ENCODE data around the gene BRME1. TPM values are rescaled to one million over a fixed set of nuclear protein-coding genes. Genes with fewer than 3 reads are reported as not detected.
A peak's percentile ranks its signal among the peaks of the same experiment; 100 is the strongest.

Gene BRME1
- polyA plus RNA-seq, 3 donors = 0.05 to 0.28 TPM; not detected in 1

DNA sequence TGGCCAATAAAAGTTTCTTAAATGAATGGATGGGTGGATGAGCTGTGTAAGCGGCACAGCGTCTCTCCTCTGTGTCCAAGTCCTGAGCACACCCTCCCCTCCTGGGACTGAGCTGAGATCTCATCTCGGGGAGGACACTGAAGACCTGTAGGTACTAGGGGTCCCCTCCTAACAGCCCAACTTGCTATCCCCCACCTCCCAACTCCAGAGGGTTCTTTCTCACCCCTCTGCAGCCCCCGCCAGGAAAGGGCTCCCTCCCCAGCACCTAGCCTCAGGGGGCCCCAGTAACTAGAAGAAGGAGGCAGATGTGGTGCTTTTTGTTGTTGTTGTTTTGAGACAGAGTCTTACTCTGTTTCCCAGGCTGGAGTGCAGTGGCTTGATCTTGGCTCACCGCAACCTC lies 30.1 kb downstream of the BRME1 start:
- H4K20me1 ChIP-seq (ENCODE audit: insufficient read depth, low read length) = no peaks in the 10 kb centered on the region
- H3K9ac ChIP-seq (ENCODE audit: insufficient read depth, low read length, poor library complexity, severe bottlenecking) = no peak overlapping the region
- intact Hi-C loops (cut with micrococcal nuclease) = loop anchor here in 1 of 2 donors (10.0 kb wide), 1 partner anchor 609 kb away; no protein-coding TSS in a partner anchor
- no peak overlapping the region for H3K27ac Mint-ChIP-seq
- H3K4me3 Mint-ChIP-seq = no peak overlapping the region
- no peak for DNase-seq
- H3K4me1 ChIP-seq (ENCODE audit: control insufficient read depth in 1 of 2, insufficient read depth in 2 of 2, low read length in 2 of 2) = peaks cover 21 to 28% of the 10 kb centered on the region in 2 donors
- TF ChIP-seq, protein P1, sequence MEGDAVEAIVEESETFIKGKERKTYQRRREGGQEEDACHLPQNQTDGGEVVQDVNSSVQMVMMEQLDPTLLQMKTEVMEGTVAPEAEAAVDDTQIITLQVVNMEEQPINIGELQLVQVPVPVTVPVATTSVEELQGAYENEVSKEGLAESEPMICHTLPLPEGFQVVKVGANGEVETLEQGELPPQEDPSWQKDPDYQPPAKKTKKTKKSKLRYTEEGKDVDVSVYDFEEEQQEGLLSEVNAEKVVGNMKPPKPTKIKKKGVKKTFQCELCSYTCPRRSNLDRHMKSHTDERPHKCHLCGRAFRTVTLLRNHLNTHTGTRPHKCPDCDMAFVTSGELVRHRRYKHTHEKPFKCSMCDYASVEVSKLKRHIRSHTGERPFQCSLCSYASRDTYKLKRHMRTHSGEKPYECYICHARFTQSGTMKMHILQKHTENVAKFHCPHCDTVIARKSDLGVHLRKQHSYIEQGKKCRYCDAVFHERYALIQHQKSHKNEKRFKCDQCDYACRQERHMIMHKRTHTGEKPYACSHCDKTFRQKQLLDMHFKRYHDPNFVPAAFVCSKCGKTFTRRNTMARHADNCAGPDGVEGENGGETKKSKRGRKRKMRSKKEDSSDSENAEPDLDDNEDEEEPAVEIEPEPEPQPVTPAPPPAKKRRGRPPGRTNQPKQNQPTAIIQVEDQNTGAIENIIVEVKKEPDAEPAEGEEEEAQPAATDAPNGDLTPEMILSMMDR (IDR thresholded peaks at IDR 0.05) = no peak
- H3K79me2 ChIP-seq (ENCODE audit: insufficient read depth, low read length) = no peaks in the 10 kb centered on the region
- H3K27ac ChIP-seq (ENCODE audit: low read depth in 1 of 2, low read length in 2 of 2) = no peak overlapping the region
- no peak overlapping the region for H3K4me2 ChIP-seq (replicated peaks; ENCODE audit: extremely low read depth, low read length, poor library complexity, severe bottlenecking)
- no peaks in the 10 kb centered on the region for H3K9me3 ChIP-seq (replicated peaks in 1 of 2; ENCODE audit: control insufficient read depth in 1 of 2, insufficient read depth in 1 of 2, low read length in 2 of 2)
- H3K36me3 Mint-ChIP-seq = no peaks in the 10 kb centered on the region
- 100% methylated on average over 1 of the region's 5 CpGs for WGBS (ENCODE audit: insufficient coverage)
- peaks cover 24% of the 10 kb centered on the region for H3K4me1 Mint-ChIP-seq
- peaks cover 0 to under 1% (median 0%) of the 10 kb centered on the region in 7 donors for H3K9me3 Mint-ChIP-seq
- H3K27me3 Mint-ChIP-seq (ENCODE audit: low read depth in 3 of 3) = peaks cover 12 to 39% (median 16%) of the 10 kb centered on the region in 3 donors
- no peak overlapping the region for H3K4me3 ChIP-seq (replicated peaks in 1 of 3; ENCODE audit: low read depth in 2 of 3, low read length in 3 of 3)
- H3K36me3 ChIP-seq (replicated peaks in 1 of 2; ENCODE audit: control insufficient read depth in 1 of 2, insufficient read depth in 2 of 2, low read length in 2 of 2) = no peaks in the 10 kb centered on the region
- peaks cover 0 to 10% of the 10 kb centered on the region in 2 donors for H3K27me3 ChIP-seq (ENCODE audit: control insufficient read depth in 2 of 2, insufficient read depth in 2 of 2, low read length in 2 of 2)
- no peak overlapping the region for H2AFZ ChIP-seq (ENCODE audit: insufficient read depth, low read depth, low read length, poor library complexity, severe bottlenecking)

DNA sequence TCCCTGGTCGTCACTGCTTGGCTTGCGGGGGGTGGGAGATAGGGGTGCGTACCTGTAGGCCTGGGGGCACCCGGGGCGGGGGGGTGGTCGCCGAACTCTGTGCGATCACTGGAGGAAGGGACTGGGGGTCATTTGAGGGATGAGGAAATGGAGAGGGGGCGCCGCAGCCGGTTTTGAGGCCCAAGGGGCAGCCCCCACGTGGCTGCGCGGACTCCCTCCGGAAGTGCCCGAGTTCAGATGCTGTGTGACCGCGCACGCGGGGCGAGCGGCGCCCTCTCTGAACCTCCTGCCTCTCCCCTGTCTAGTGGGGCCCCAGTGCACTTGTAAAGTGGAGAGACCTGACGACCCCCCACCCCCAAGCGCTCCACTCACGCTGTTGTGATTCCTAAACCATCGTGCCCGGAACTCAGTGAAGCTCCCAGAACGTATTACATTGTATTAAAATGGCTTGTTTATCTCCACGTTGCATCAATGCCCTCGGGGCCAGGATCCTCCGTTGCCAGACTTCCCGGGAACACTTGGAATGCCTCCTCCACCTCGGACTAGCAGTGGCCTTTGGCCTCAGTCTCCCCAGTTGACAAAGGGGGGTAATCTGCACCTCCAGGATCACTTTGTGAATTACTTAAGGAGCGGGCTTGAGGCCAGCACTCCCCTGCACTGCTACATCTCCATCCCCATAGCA lies 31.9 kb downstream of the BRME1 start:
- H3K27ac ChIP-seq (ENCODE audit: low read depth in 1 of 2, low read length in 2 of 2) = no peak overlapping the region
- H3K36me3 Mint-ChIP-seq = no peaks in the 10 kb centered on the region
- DNase-seq = no peak
- H3K4me1 ChIP-seq (ENCODE audit: control insufficient read depth in 1 of 2, insufficient read depth in 2 of 2, low read length in 2 of 2) = peaks cover 11 to 12% of the 10 kb centered on the region in 2 donors
- no peaks in the 10 kb centered on the region for H3K36me3 ChIP-seq (replicated peaks in 1 of 2; ENCODE audit: control insufficient read depth in 1 of 2, insufficient read depth in 2 of 2, low read length in 2 of 2)
- intact Hi-C loops (cut with micrococcal nuclease) = loop anchor here in 1 of 2 donors (10.0 kb wide), 1 partner anchor 611 kb away; no protein-coding TSS in a partner anchor
- peak overlapping the region in 1 of 7 donors; percentile 57 for H3K27ac Mint-ChIP-seq
- no peak overlapping the region for H3K9ac ChIP-seq (ENCODE audit: insufficient read depth, low read length, poor library complexity, severe bottlenecking)
- WGBS (ENCODE audit: insufficient coverage) = 83% methylated on average over 21 of the region's 35 CpGs
- peaks cover 0 to 9% of the 10 kb centered on the region in 2 donors for H3K27me3 ChIP-seq (ENCODE audit: control insufficient read depth in 2 of 2, insufficient read depth in 2 of 2, low read length in 2 of 2)
- TF ChIP-seq, protein P1 (IDR thresholded peaks at IDR 0.05) = no peak
- H2AFZ ChIP-seq (ENCODE audit: insufficient read depth, low read depth, low read length, poor library complexity, severe bottlenecking) = no peak overlapping the region
- H3K9me3 ChIP-seq (replicated peaks in 1 of 2; ENCODE audit: control insufficient read depth in 1 of 2, insufficient read depth in 1 of 2, low read length in 2 of 2) = no peaks in the 10 kb centered on the region
- no peaks in the 10 kb centered on the region for H3K9me3 Mint-ChIP-seq
- H3K27me3 Mint-ChIP-seq (ENCODE audit: low read depth in 3 of 3) = peaks cover 12 to 35% (median 12%) of the 10 kb centered on the region in 3 donors
- no peak overlapping the region for H3K4me2 ChIP-seq (replicated peaks; ENCODE audit: extremely low read depth, low read length, poor library complexity, severe bottlenecking)
- H4K20me1 ChIP-seq (ENCODE audit: insufficient read depth, low read length) = no peaks in the 10 kb centered on the region
- no peak overlapping the region for H3K4me3 ChIP-seq (replicated peaks in 1 of 3; ENCODE audit: low read depth in 2 of 3, low read length in 3 of 3)
- H3K4me3 Mint-ChIP-seq = peak overlapping the region in 1 of 2 donors; percentile 11
- H3K79me2 ChIP-seq (ENCODE audit: insufficient read depth, low read length) = no peaks in the 10 kb centered on the region
- peaks cover 11% of the 10 kb centered on the region for H3K4me1 Mint-ChIP-seq

Data from CD14-positive monocyte (primary cell).